Loucy (cell line): ENCODE data around the gene CHST11.

Source experiments
- CTCF ChIP-seq: fragments of 200-600 bp; sonication (generic); conservative IDR thresholded peaks from 2 replicates; pipeline ENCODE4 v1.5.1; 2014; ENCODE audit warnings: mild to moderate bottlenecking, antibody characterized with exemption, low read length
- EZH2phosphoT487 ChIP-seq: fragments of 200-600 bp; IDR thresholded peaks from 2 replicates; pipeline ENCODE4 v1.6.1; 2018; ENCODE audit warnings: antibody characterized with exemption, mild to moderate bottlenecking, moderate library complexity, borderline replicate concordance

GRCh38 chr12:104423809-104424208, 32.9 kb upstream of the CHST11 start:
- TF ChIP-seq CTCF (no peak), EZH2phosphoT487 (no peak)
